Tibial nerve (tissue), 4 donors: ENCODE results near the gene ACOXL. TPM values are rescaled to one million over a fixed set of nuclear protein-coding genes. Genes with fewer than 3 reads are reported as not detected.

Experiments
- DNase-seq, 2 donors: peaks; one replicate each; pipeline ENCODE4 v3.0.0-alpha.2; 2019; ENCODE audit warnings: low spot score in 2 of 2
- H3K27ac ChIP-seq, 4 donors: fragments of 200-600 bp; sonication (generic) in 3 of 4; one replicate each; pipeline ENCODE4 v1.5.1; 2017 to 2019; ENCODE audit warnings: mild to moderate bottlenecking in 1 of 4
- H3K27me3 ChIP-seq, 2 donors: fragments of 200-600 bp; sonication (generic) in 1 of 2; one replicate each; pipeline versions ENCODE4 v1.5.1 to v1.6.0; 2017 to 2019
- H3K36me3 ChIP-seq, 3 donors: fragments of 200-600 bp; sonication (generic); one replicate each; pipeline ENCODE4 v1.5.1; 2018 to 2019
- H3K4me1 ChIP-seq, 4 donors: fragments of 200-600 bp; sonication (generic) in 3 of 4; one replicate each; pipeline ENCODE4 v1.5.1; 2017 to 2019
- H3K4me3 ChIP-seq, 4 donors: fragments of 200-600 bp; sonication (generic) in 3 of 4; one replicate each; pipeline ENCODE4 v1.5.1; 2017 to 2019; ENCODE audit warnings: mild to moderate bottlenecking in 1 of 4, moderate library complexity in 1 of 4
- H3K9me3 ChIP-seq, 4 donors: fragments of 200-600 bp; sonication (generic) in 3 of 4; one replicate each; pipeline ENCODE4 v1.5.1; 2017 to 2019
- CTCF ChIP-seq, 5 experiments: fragments of 200-600 bp in 3 of 5; fragments of 450-650 bp in 2 of 5; sonication (generic) in 3 of 5; IDR thresholded peaks; one replicate each; pipeline ENCODE4 v1.5.1; 2016 to 2019; ENCODE audit warnings: antibody characterized with exemption in 5 of 5, mild to moderate bottlenecking in 3 of 5, moderate library complexity in 2 of 5
- EP300 ChIP-seq, 2 donors: sonication (generic); formaldehyde crosslinking; IDR thresholded peaks; one replicate each; pipeline ENCODE4 v1.6.1; 2017; ENCODE audit warnings: antibody characterized with exemption in 2 of 2, mild to moderate bottlenecking in 1 of 2
- POLR2A ChIP-seq, 2 donors: fragments of 450-650 bp; IDR thresholded peaks; one replicate each; pipeline ENCODE4 v1.6.1; 2017; ENCODE audit warnings: antibody characterized with exemption in 2 of 2, mild to moderate bottlenecking in 2 of 2, moderate library complexity in 2 of 2
- WGBS, 2 donors: methylation state at CpG; one replicate each; pipeline ENCODE4 v1.1.5; 2018; 5-methylcytosine and 5-hydroxymethylcytosine counted together
- total RNA-seq, 4 donors: library from RNA; depleted of rRNA; stranded (reverse); fragments of >200 nt; gene quantifications; one replicate each; pipeline ENCODE4 v1.1.0, GENCODE V29; 2016

ACOXL gene
- total RNA-seq, 4 donors from 2014 or later, result 0.30 TPM; not detected in 3

GRCh38 chr2:110877031-110877827 lies 144.9 kb downstream of the ACOXL start:
- 49 to 53% methylated on average over 17 to 18 of the region's 18 CpGs for WGBS, 2 donors
- Histone ChIP-seq H3K4me3 (no peak overlapping the region), H3K27ac (no peak overlapping the region), H3K4me1 (no peaks in the 10 kb centered on the region), H3K27me3 (no peaks in the 10 kb centered on the region), H3K36me3 (no peaks in the 10 kb centered on the region), H3K9me3 (peaks cover 0 to 14% (median 0%) of the 10 kb centered on the region in 4 donors)
- TF ChIP-seq POLR2A (IDR thresholded peaks at IDR 0.05) (no peak), CTCF (IDR thresholded peaks at IDR 0.05) (no peak), EP300 (IDR thresholded peaks at IDR 0.05) (no peak)
- no peak for DNase-seq

- TF ChIP-seq POLR2A (IDR thresholded peaks at IDR 0.05) (no peak), CTCF (IDR thresholded peaks at IDR 0.05) (no peak), EP300 (IDR thresholded peaks at IDR 0.05) (no peak)
- 90 to 91% methylated on average over 3 of the region's 3 CpGs for WGBS, 2 donors
Observed at GRCh38 chr2:110878150-110878549, 145.8 kb downstream of the ACOXL start.

GRCh38 chr2:110881908-110882307 lies 149.5 kb downstream of the ACOXL start:
- no peak for DNase-seq

More at GRCh38 chr2:110878150-110878549, 145.8 kb downstream of the ACOXL start:
- Histone ChIP-seq H3K36me3 (no peaks in the 10 kb centered on the region), H3K27ac (no peak overlapping the region), H3K4me3 (no peak overlapping the region), H3K27me3 (no peaks in the 10 kb centered on the region), H3K4me1 (no peaks in the 10 kb centered on the region), H3K9me3 (peaks cover 0 to 14% (median 0%) of the 10 kb centered on the region in 4 donors)
- DNase-seq, result no peak

GRCh38 chr2:110883406-110883805 lies 151.0 kb downstream of the ACOXL start:
- Histone ChIP-seq H3K9me3 (peaks cover 0 to 5% (median 0%) of the 10 kb centered on the region in 4 donors), H3K27me3 (no peaks in the 10 kb centered on the region), H3K4me1 (no peaks in the 10 kb centered on the region), H3K36me3 (no peaks in the 10 kb centered on the region), H3K4me3 (no peak overlapping the region), H3K27ac (no peak overlapping the region)
- no peak for DNase-seq
- 94 to 100% methylated on average over 1 of the region's 1 CpG for WGBS, 2 donors
- TF ChIP-seq POLR2A (IDR thresholded peaks at IDR 0.05) (no peak), EP300 (IDR thresholded peaks at IDR 0.05) (no peak), CTCF (IDR thresholded peaks at IDR 0.05) (no peak)

More at GRCh38 chr2:110881908-110882307, 149.5 kb downstream of the ACOXL start:
- Histone ChIP-seq H3K4me1 (no peaks in the 10 kb centered on the region), H3K36me3 (no peaks in the 10 kb centered on the region), H3K27me3 (no peaks in the 10 kb centered on the region), H3K4me3 (no peak overlapping the region), H3K27ac (no peak overlapping the region), H3K9me3 (peaks cover 0 to 14% (median 0%) of the 10 kb centered on the region in 4 donors)
- no peak for TF ChIP-seq EP300 (IDR thresholded peaks at IDR 0.05)
- TF ChIP-seq CTCF (IDR thresholded peaks at IDR 0.05), result no peak
- TF ChIP-seq POLR2A (IDR thresholded peaks at IDR 0.05), result no peak
- WGBS, 2 donors, result 95% methylated on average over 6 of the region's 6 CpGs

GRCh38 chr2:110885256-110885655 lies 152.9 kb downstream of the ACOXL start:
- no peaks in the 10 kb centered on the region for H3K4me1 ChIP-seq
- H3K4me3 ChIP-seq, result no peak overlapping the region
- no peak for TF ChIP-seq CTCF (IDR thresholded peaks at IDR 0.05)
- no peak for TF ChIP-seq EP300 (IDR thresholded peaks at IDR 0.05)
- no peak for TF ChIP-seq POLR2A (IDR thresholded peaks at IDR 0.05)
- DNase-seq, result no peak
- H3K9me3 ChIP-seq, result no peaks in the 10 kb centered on the region
- WGBS, 2 donors, result 79 to 82% methylated on average over 4 of the region's 4 CpGs
- no peak overlapping the region for H3K27ac ChIP-seq
- no peaks in the 10 kb centered on the region for H3K27me3 ChIP-seq
- no peaks in the 10 kb centered on the region for H3K36me3 ChIP-seq
